ENCODE data around the gene SLC5A10. TPM values are rescaled to one million over a fixed set of nuclear protein-coding genes. Genes with fewer than 3 reads are reported as not detected.

Gene SLC5A10
- total and polyA plus RNA-seq, 2 experiments from 2014 or later, result 0.10 TPM; not detected in 1

GRCh38 chr17:18996458-18996857 is 44.5 kb downstream of the SLC5A10 start:
- ATAC-seq (no peak), DNase-seq (ENCODE audit: low spot score) (no peak)
- Histone ChIP-seq H3K79me2 (replicated peaks; ENCODE audit: insufficient read depth) (peaks cover 70% of the 10 kb centered on the region), H3K27ac (ENCODE audit: low read depth) (no peak overlapping the region), H3K4me3 (no peak overlapping the region), H3K4me2 (no peak overlapping the region), H3K36me3 (ENCODE audit: insufficient read depth) (no peaks in the 10 kb centered on the region), H3K9me2 (ENCODE audit: insufficient read depth) (no peaks in the 10 kb centered on the region), H3K27me3 (ENCODE audit: insufficient read depth) (no peaks in the 10 kb centered on the region), H3K4me1 (ENCODE audit: insufficient read depth) (no peaks in the 10 kb centered on the region), H2AFZ (no peak overlapping the region), H4K20me1 (replicated peaks; ENCODE audit: insufficient read depth) (peaks cover 35% of the 10 kb centered on the region; the same call in 1 of the 2 replicates), H3F3A (replicated peaks; ENCODE audit: low read depth) (no peaks in the 10 kb centered on the region)
- Mint-ChIP-seq H3K9me3 (peaks cover 15% of the 10 kb centered on the region; the same call in 2 of the 3 replicates), H3K27ac (no peak overlapping the region), H3K4me1 (peaks cover 10% of the 10 kb centered on the region; the same call in 2 of the 3 replicates), H3K27me3 (ENCODE audit: insufficient read depth, low read depth, poor library complexity) (peaks cover 6% of the 10 kb centered on the region), H3K36me3 (ENCODE audit: low read depth) (peaks cover 32% of the 10 kb centered on the region), H3K4me3 (no peak overlapping the region)
- TF ChIP-seq EZH2phosphoT487 (IDR thresholded peaks at IDR 0.05; ENCODE audit: unreplicated experiment), result no peak
- no peak for TF ChIP-seq JUNB (IDR thresholded peaks at IDR 0.05; ENCODE audit: unreplicated experiment)
- no peak for TF ChIP-seq ZNF114 (CRISPR knock-in tag; IDR thresholded peaks at IDR 0.05)
- TF ChIP-seq EZH2 (IDR thresholded peaks at IDR 0.05; ENCODE audit: low read depth, unreplicated experiment), result no peak
- TF ChIP-seq CREB1 (CRISPR knock-in tag; IDR thresholded peaks at IDR 0.05; ENCODE audit: low read depth), result no peak
- TF ChIP-seq STAT1 (IDR thresholded peaks at IDR 0.05; ENCODE audit: unreplicated experiment), result no peak
- TF ChIP-seq POLR2AphosphoS5 (IDR thresholded peaks at IDR 0.05; ENCODE audit: low read depth), result no peak
- TF ChIP-seq NANOG (IDR thresholded peaks at IDR 0.05; ENCODE audit: borderline replicate concordance), result no peak
- TF ChIP-seq ZNF331 (CRISPR knock-in tag; IDR thresholded peaks at IDR 0.05; ENCODE audit: low read depth), result no peak
- no peak for TF ChIP-seq CTCF (conservative IDR thresholded peaks at IDR 0.05; ENCODE audit: low read depth in 2 of 2)
- TF ChIP-seq, protein P1, sequence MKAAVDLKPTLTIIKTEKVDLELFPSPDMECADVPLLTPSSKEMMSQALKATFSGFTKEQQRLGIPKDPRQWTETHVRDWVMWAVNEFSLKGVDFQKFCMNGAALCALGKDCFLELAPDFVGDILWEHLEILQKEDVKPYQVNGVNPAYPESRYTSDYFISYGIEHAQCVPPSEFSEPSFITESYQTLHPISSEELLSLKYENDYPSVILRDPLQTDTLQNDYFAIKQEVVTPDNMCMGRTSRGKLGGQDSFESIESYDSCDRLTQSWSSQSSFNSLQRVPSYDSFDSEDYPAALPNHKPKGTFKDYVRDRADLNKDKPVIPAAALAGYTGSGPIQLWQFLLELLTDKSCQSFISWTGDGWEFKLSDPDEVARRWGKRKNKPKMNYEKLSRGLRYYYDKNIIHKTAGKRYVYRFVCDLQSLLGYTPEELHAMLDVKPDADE (IDR thresholded peaks at IDR 0.05), result no peak
- TF ChIP-seq REST (IDR thresholded peaks at IDR 0.05; ENCODE audit: unreplicated experiment), result no peak
- TF ChIP-seq ZNF462 (CRISPR knock-in tag; IDR thresholded peaks at IDR 0.05), result no peak

Data from GM23338 (cell line).